Right atrium auricular region (tissue), 2 donors: ENCODE results near the gene GPX4. TPM values are rescaled to one million over a fixed set of nuclear protein-coding genes. Genes with fewer than 3 reads are reported as not detected.
A peak's percentile ranks its signal among the peaks of the same experiment; 100 is the strongest.
"Not testable (repeated sequence)": the region's sequence is repeated elsewhere in the genome, so short reads cannot be mapped to it uniquely, and the experiment has no call there.

Experiments
- DNase-seq: peaks from one replicate; pipeline ENCODE4 v3.0.0-alpha.2; 2019; ENCODE audit warnings: low spot score
- H3K27ac ChIP-seq, 2 donors: fragments of 200-600 bp; sonication (generic); 1 replicate in 1 of 2; 2 replicates in 1 of 2; pipeline ENCODE4 v1.5.1; 2016 to 2019
- H3K27me3 ChIP-seq, 2 donors: fragments of 200-600 bp; sonication (generic); one replicate each; pipeline versions ENCODE4 v1.5.1 to v1.6.0; 2017 to 2019
- H3K36me3 ChIP-seq: fragments of 200-600 bp; sonication (generic); one replicate; pipeline ENCODE4 v1.5.1; 2016
- H3K4me1 ChIP-seq, 2 donors: fragments of 200-600 bp; sonication (generic); one replicate each; pipeline versions ENCODE4 v1.5.1 to v1.6.0; 2017 to 2019
- H3K4me3 ChIP-seq, 2 donors: fragments of 200-600 bp; sonication (generic); 1 replicate in 1 of 2; 2 replicates in 1 of 2; pipeline ENCODE4 v1.5.1; 2017 to 2019; ENCODE audit warnings: mild to moderate bottlenecking in 1 of 2, moderate library complexity in 1 of 2
- H3K9me3 ChIP-seq, 2 donors: fragments of 200-600 bp; sonication (generic); one replicate each; pipeline ENCODE4 v1.5.1; 2019
- total RNA-seq, 2 donors: library from RNA; depleted of rRNA; stranded (reverse); fragments of >200 nt; gene quantifications; one replicate each; pipeline ENCODE4 v1.1.0, GENCODE V29; 2016
- TF ChIP-seq, protein P1 (sequence below), 2 donors: fragments of 200-600 bp; sonication (generic); IDR thresholded peaks; one replicate each; pipeline ENCODE4 v1.5.1; 2019; ENCODE audit warnings: antibody characterized with exemption in 2 of 2

GPX4 gene
- total RNA-seq, 2 donors from 2014 or later = 404 to 529 TPM

DNA sequence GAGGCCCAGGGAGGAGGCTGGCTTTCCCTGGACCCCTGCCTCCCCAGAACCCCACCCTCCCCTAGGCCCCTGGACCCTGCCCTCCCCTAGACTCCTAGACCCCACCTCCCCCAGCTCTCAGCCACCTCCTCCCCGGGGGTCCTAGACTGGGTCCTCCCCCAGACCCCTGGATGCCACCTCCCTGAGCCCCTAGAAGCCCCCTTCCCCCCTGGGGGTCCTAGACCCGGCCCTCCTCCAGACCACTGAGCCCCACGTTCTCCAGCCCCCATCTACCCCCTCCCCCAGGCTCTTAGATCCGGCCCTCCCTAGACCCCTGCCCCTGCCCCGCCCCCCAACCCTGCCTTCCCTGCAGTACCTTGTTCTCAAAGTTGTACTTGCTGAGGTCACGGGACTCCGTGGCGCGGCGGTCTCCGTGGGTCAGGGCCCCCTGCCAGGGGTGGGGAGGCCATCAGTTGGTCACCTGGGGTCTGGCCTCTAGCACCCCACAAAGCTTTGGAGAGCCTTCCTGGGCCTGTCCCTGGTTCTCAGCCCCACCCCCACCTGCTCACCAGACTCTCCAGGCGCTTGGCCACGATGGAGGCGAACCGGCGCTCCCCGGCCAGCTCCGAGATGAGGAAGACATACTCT is 8.0 kb downstream of the GPX4 start:
- H3K4me3 ChIP-seq = no peak overlapping the region
- H3K27ac ChIP-seq = peak overlapping the region; percentile 80 to 89
- peaks cover 0 to 31% of the 10 kb centered on the region in 2 donors for H3K4me1 ChIP-seq
- no peaks in the 10 kb centered on the region for H3K27me3 ChIP-seq
- no peaks in the 10 kb centered on the region for H3K9me3 ChIP-seq
- TF ChIP-seq, protein P1, sequence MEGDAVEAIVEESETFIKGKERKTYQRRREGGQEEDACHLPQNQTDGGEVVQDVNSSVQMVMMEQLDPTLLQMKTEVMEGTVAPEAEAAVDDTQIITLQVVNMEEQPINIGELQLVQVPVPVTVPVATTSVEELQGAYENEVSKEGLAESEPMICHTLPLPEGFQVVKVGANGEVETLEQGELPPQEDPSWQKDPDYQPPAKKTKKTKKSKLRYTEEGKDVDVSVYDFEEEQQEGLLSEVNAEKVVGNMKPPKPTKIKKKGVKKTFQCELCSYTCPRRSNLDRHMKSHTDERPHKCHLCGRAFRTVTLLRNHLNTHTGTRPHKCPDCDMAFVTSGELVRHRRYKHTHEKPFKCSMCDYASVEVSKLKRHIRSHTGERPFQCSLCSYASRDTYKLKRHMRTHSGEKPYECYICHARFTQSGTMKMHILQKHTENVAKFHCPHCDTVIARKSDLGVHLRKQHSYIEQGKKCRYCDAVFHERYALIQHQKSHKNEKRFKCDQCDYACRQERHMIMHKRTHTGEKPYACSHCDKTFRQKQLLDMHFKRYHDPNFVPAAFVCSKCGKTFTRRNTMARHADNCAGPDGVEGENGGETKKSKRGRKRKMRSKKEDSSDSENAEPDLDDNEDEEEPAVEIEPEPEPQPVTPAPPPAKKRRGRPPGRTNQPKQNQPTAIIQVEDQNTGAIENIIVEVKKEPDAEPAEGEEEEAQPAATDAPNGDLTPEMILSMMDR (IDR thresholded peaks at IDR 0.05) = no peak
- no peak for DNase-seq
- H3K36me3 ChIP-seq = peaks cover 75% of the 10 kb centered on the region

DNA sequence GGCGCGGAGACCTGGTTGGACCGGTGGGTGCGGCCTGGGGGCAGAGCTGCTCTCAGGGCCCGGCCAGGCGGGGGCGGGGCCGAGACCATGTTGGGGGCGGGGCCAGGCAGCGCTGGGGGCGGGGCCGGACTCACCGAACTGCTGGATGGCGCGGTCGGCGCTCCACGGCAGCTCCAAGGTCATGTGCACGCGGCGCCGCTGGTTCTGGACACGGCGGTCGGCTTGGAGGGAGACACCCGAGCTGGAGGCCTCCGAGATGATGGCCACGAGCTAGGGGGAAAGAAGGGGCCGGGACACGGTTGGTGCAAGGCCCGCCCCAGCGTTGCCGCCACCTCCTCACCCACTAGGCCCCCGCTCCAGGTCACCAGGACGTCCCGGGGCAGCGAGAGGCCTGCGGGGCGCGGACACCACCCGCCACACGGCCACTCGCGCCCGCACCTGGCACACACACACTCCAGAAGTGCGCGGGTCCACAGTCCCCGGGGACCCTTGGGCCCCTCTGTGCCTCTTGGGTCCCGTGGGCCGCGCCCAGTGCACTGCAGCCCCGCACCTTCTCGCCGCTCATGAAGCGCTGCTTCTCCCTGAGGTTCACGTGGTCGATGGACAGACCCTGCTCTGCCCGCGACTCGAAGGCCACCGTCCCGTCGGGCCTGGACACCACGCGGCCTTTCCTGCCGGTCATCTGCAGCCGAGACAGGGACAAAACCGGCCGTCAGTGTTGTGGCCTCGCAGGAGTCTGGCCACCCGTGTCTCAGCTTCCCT is 8.7 kb downstream of the GPX4 start:
- Histone ChIP-seq H3K36me3 (peaks cover 75% of the 10 kb centered on the region), H3K4me3 (no peak overlapping the region), H3K27ac (peak overlapping the region; percentile 80 to 89), H3K4me1 (peaks cover 0 to 28% of the 10 kb centered on the region in 2 donors), H3K9me3 (no peaks in the 10 kb centered on the region), H3K27me3 (no peaks in the 10 kb centered on the region)
- no peak for DNase-seq
- TF ChIP-seq, protein P1 (IDR thresholded peaks at IDR 0.05) = no peak

DNA sequence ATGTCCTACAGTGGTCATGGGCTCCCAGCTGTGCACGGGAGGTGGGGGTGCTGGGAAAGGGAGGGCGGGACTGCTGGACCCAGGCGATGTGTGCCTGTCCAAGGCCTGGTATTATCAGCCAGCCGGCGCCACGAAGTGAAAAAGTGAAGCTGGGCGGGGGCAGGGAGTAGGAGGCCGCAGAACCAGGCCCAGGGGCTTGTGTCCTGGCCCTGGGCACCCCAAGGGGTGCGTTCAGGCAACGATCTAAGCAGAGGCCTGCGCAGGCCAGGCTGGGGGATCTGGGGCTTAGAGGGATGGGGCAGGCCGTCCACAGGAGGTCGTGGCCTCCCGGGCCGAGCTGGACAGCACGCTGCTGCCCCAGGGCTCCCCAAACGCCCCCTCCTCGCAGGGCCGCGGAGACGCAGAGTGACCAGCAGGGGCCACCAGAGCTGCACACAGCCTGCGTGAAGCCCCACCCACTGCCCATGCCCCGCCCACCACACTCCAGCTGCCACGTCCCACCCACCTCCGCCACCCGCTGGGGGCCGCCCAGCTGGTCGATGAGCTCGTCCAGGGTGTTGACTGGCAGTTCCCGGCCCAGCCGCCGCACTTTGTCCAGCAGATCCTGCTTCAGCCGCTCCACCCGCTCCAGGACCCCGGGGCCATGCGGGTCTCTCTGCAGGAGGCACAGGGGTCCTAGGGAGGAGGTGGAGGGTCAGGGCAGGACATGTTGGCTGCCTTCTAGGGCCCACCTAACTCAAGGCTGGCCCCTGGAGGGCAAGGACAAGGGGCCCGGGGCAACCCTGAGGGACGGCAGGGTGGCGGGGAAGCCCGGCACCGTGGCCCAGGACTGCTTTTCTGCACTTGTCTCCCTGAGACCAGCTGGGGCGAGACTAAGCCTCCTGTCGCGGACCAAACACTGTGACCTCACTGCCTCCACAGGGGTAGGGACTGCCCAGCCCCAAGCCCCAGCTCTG is 9.5 kb downstream of the GPX4 start:
- peak; percentile 96 for DNase-seq
- Histone ChIP-seq H3K9me3 (no peaks in the 10 kb centered on the region), H3K36me3 (peaks cover 78% of the 10 kb centered on the region), H3K4me1 (peaks cover 0 to 28% of the 10 kb centered on the region in 2 donors), H3K4me3 (peak overlapping the region in 1 of 2 donors; percentile 22), H3K27me3 (no peaks in the 10 kb centered on the region), H3K27ac (peak overlapping the region; percentile 80 to 89)
- TF ChIP-seq, protein P1 (IDR thresholded peaks at IDR 0.05) = peak; percentile 90 to 98

DNA sequence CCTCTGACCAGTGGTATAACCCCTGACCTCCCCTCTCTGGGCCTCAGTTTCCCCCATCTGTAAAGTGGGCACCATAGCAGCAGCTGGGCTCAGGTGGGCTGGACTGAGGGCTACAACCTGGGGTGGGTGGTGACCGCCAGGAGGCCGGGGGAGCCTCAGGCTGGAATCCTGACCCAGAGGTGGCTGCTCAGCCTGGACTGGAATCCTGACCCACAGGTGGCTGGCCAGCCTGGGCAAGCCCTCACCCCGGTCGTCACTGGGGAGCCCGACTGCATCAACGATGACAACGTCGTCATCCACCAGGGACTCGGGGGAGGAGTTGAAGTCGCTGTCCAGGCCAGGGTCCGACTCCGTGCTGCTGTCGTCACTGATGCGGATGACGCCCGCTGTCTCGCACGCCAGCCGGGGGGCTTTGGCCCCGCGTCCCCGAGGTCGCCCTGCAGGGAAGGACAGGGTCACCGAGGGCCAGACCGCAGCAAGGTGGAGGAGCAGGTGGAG is 10.2 kb downstream of the GPX4 start:
- Histone ChIP-seq H3K4me3 (no peak overlapping the region), H3K27me3 (no peaks in the 10 kb centered on the region), H3K4me1 (peaks cover 0 to 28% of the 10 kb centered on the region in 2 donors), H3K27ac (peak overlapping the region; percentile 80 to 89), H3K36me3 (peaks cover 81% of the 10 kb centered on the region), H3K9me3 (no peaks in the 10 kb centered on the region)
- DNase-seq = no peak
- TF ChIP-seq, protein P1 (IDR thresholded peaks at IDR 0.05) = no peak

DNA sequence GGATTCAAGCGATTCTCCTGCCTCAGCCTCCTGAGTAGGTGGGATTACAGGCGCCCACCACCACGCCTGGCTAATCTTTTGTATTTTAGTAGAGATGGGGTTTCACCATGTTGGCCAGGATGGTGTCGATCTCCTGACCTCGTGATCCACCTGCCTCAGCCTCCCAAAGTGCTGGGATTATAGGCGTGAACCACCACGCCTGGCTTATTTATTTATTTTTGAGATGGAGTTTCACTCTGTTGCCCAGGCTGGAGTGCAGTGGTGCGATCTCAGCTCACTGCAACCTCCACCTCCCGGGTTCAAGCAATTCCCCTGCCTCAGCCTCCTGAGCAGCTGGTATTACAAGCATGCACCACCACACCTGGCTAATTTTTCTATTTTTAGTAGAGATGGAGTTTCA is 10.9 kb downstream of the GPX4 start:
- H3K9me3 ChIP-seq, H3K4me3 ChIP-seq, H3K27ac ChIP-seq, DNase-seq, H3K27me3 ChIP-seq: not testable (repeated sequence)
- Histone ChIP-seq H3K4me1 (peaks cover 0 to 28% of the 10 kb centered on the region in 2 donors), H3K36me3 (peaks cover 81% of the 10 kb centered on the region)
